ENCODE results near the gene OLR1. TPM values are rescaled to one million over a fixed set of nuclear protein-coding genes. Genes with fewer than 3 reads are reported as not detected.
A peak's percentile ranks its signal among the peaks of the same experiment; 100 is the strongest.
"Not testable (repeated sequence)": the region's sequence is repeated elsewhere in the genome, so short reads cannot be mapped to it uniquely, and the experiment has no call there.

Gene OLR1
- total RNA-seq, 2 donors from 2014 or later = 0.66 to 5.7 TPM

- intact Hi-C loops (cut with DNase I) = no loop called here
- no peak overlapping the region for H3K27ac ChIP-seq
- WGBS, 2 donors = 23 to 25% methylated on average over 13 of the region's 13 CpGs
Measured at GRCh38 chr12:10190558-10191388, 18.8 kb upstream of the OLR1 start.

DNA sequence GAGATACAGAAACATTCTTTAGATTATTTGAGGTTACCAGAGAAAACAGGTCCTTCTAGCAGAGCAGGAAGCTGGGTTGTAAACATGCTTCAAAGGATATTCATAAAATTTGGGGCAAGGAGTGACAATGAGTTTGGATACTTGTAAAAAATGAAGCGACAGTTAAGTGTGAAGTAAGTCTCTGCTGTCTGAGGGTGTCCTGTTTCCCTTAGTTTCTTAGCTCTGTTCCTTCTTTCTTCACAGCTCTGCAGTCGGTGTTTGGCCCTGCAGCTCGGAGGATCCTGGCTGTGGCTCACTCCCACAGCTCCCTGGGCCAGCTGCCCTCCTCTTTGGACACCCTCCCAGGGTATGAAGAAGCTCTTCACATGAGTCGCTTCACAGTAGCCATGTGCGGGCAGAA is 17.7 kb upstream of the OLR1 start:
- no peaks in the 10 kb centered on the region for H3K4me1 ChIP-seq
- H3K27ac ChIP-seq = no peak overlapping the region
- DNase-seq = no peak
- H3K36me3 ChIP-seq (replicated peaks in 1 of 2; ENCODE audit: insufficient read depth in 1 of 2, low read depth in 2 of 2) = no peaks in the 10 kb centered on the region
- H3K9me3 ChIP-seq = no peaks in the 10 kb centered on the region
- no peaks in the 10 kb centered on the region for H3K27me3 ChIP-seq
- intact Hi-C loops (cut with DNase I) = no loop called here
- no peak overlapping the region for H3K4me3 ChIP-seq
- no peak for ATAC-seq
- 46 to 54% methylated on average over 5 of the region's 5 CpGs for WGBS, 2 donors
- no peak for TF ChIP-seq POLR2A (IDR thresholded peaks at IDR 0.05)
- no peak for TF ChIP-seq CTCF (IDR thresholded peaks at IDR 0.05)

More at GRCh38 chr12:10190558-10191388, 18.8 kb upstream of the OLR1 start:
- H3K9me3 ChIP-seq = no peaks in the 10 kb centered on the region
- no peaks in the 10 kb centered on the region for H3K27me3 ChIP-seq
- no peak overlapping the region for H3K4me3 ChIP-seq
- no peaks in the 10 kb centered on the region for H3K4me1 ChIP-seq
- peak; percentile 90 for ATAC-seq
- peak; percentile 50 to 68 (median 62) for DNase-seq
- no peaks in the 10 kb centered on the region for H3K36me3 ChIP-seq (replicated peaks in 1 of 2; ENCODE audit: insufficient read depth in 1 of 2, low read depth in 2 of 2)
- TF ChIP-seq POLR2A (IDR thresholded peaks at IDR 0.05) (no peak), CTCF (IDR thresholded peaks at IDR 0.05) (peak; percentile 50 to 81 (median 68))

- H3K9me3 ChIP-seq; H3K4me3 ChIP-seq; H3K4me1 ChIP-seq; H3K27me3 ChIP-seq; ATAC-seq; H3K36me3 ChIP-seq (replicated peaks in 1 of 2; ENCODE audit: insufficient read depth in 1 of 2, low read depth in 2 of 2); intact Hi-C loops (cut with DNase I): not testable (repeated sequence)
- peak in 1 of 4 donors; percentile 37 for DNase-seq
- 55 to 68% methylated on average over 6 of the region's 6 CpGs for WGBS, 2 donors
- peak overlapping the region in 1 of 4 donors; percentile 57 for H3K27ac ChIP-seq
Measured at GRCh38 chr12:10186958-10187357, 15.0 kb upstream of the OLR1 start.

DNA sequence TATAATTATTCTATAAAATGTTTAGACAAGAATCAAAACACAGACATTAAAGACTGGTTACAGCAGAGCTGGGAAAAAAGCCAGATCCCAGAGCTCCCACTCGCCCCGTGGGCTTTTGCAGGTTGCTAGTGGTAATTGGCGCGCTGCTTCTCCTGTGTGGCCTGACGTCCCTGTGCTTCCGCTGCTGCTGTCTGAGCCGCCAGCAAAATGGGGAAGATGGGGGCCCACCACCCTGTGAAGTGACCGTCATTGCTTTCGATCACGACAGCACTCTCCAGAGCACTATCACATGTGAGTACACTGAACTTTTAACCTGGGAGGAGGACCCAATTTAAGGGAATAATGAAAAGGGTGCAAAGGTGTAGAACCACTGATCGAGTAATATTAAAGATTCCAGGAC is 14.4 kb upstream of the OLR1 start:
- ATAC-seq = no peak
- TF ChIP-seq CTCF (IDR thresholded peaks at IDR 0.05) (no peak), POLR2A (IDR thresholded peaks at IDR 0.05) (no peak)
- peak in 3 of 4 donors; percentile 12 to 78 (median 14) for DNase-seq
- Histone ChIP-seq H3K27me3 (no peaks in the 10 kb centered on the region), H3K9me3 (no peaks in the 10 kb centered on the region), H3K27ac (peak overlapping the region in 1 of 4 donors; percentile 57), H3K4me3 (no peak overlapping the region), H3K4me1 (no peaks in the 10 kb centered on the region), H3K36me3 (replicated peaks in 1 of 2; ENCODE audit: insufficient read depth in 1 of 2, low read depth in 2 of 2) (no peaks in the 10 kb centered on the region)
- intact Hi-C loops (cut with DNase I) = no loop called here
- WGBS, 2 donors = 44 to 61% methylated on average over 11 of the region's 11 CpGs

DNA sequence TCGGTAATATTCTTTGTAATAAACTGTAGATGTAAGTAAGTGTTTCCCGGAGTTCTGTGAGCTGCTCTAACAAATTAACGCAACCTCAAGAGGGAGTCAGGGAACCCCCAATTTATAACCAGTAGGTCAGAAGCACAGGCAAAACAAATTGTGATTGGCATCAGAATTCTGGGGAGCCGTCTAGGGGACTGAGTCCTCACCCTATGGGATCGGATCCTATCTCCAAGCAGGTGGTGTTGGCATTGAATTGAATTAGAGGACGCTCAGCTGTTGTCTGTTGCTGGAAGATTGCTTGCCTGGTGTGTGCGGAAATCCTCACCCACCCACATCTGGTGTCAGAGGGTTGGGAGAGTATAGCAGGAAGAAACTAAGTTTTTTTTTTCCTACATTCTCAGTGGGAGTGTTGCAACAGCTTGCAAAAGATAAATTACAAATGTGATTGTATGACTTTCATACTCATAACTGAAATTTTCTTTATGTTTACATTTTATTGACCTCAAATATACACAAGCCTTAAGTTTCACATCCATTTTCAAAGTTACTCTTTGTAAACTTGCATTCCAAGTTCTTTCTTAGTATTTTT is 12.4 kb upstream of the OLR1 start:
- Histone ChIP-seq H3K27ac (peak overlapping the region in 1 of 4 donors; percentile 54), H3K4me1 (no peaks in the 10 kb centered on the region), H3K9me3 (no peaks in the 10 kb centered on the region), H3K36me3 (replicated peaks in 1 of 2; ENCODE audit: insufficient read depth in 1 of 2, low read depth in 2 of 2) (no peaks in the 10 kb centered on the region), H3K27me3 (no peaks in the 10 kb centered on the region), H3K4me3 (no peak overlapping the region)
- DNase-seq = peak in 1 of 4 donors; percentile 21
- intact Hi-C loops (cut with DNase I) = no loop called here
- TF ChIP-seq POLR2A (IDR thresholded peaks at IDR 0.05) (peak in 1 of 3 donors; percentile 29), CTCF (IDR thresholded peaks at IDR 0.05) (no peak)
- WGBS, 2 donors = 44 to 74% methylated on average over 5 to 7 of the region's 7 CpGs
- ATAC-seq = no peak
